Keratinocyte (primary cell): ENCODE data around the gene CACHD1.

Experiments
- EZH2 ChIP-seq: IDR thresholded peaks from one replicate; pipeline ENCODE4 v1.6.1; 2012; ENCODE audit warnings: inconsistent platforms, mild to moderate bottlenecking, low read length, moderate library complexity
- TF ChIP-seq, protein P1 (sequence below), 3 experiments: IDR thresholded peaks in 1 of 3; conservative IDR thresholded peaks in 1 of 3; optimal IDR thresholded peaks in 1 of 3; 2 replicates in 2 of 3; 3 replicates in 1 of 3; pipeline versions ENCODE3 to v1.5.1; 2011; ENCODE audit warnings: low read length in 3 of 3, mild to moderate bottlenecking in 3 of 3, moderate library complexity in 2 of 3, control low read depth in 1 of 3, inconsistent platforms in 1 of 3; ENCODE audit not compliant: insufficient read depth in 2 of 3; ENCODE audit errors: extremely low read depth in 1 of 3

- TF ChIP-seq, protein P1, sequence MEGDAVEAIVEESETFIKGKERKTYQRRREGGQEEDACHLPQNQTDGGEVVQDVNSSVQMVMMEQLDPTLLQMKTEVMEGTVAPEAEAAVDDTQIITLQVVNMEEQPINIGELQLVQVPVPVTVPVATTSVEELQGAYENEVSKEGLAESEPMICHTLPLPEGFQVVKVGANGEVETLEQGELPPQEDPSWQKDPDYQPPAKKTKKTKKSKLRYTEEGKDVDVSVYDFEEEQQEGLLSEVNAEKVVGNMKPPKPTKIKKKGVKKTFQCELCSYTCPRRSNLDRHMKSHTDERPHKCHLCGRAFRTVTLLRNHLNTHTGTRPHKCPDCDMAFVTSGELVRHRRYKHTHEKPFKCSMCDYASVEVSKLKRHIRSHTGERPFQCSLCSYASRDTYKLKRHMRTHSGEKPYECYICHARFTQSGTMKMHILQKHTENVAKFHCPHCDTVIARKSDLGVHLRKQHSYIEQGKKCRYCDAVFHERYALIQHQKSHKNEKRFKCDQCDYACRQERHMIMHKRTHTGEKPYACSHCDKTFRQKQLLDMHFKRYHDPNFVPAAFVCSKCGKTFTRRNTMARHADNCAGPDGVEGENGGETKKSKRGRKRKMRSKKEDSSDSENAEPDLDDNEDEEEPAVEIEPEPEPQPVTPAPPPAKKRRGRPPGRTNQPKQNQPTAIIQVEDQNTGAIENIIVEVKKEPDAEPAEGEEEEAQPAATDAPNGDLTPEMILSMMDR (optimal IDR thresholded peaks at IDR 0.05 in 1 of 3, IDR thresholded peaks at IDR 0.05 in 1 of 3, conservative IDR thresholded peaks at IDR 0.05 in 1 of 3; ENCODE audit: extremely low read depth in 1 of 3, insufficient read depth in 2 of 3, low read length in 3 of 3) = no peak
- TF ChIP-seq EZH2 = no peak
These were observed 235.7 kb downstream of the CACHD1 start for GRCh38 chr1:64705591-64705990.
